ENCODE measurements around the gene FRA10AC1.
"Not testable (repeated sequence)": the region's sequence is repeated elsewhere in the genome, so short reads cannot be mapped to it uniquely, and the experiment has no call there.

Gene FRA10AC1

GRCh38 chr10:93701866-93702209, 554 bp downstream of the FRA10AC1 start:
- DNase-seq: no peak

GRCh38 chr10:93697207-93697606, 5.2 kb downstream of the FRA10AC1 start:
- no peak for DNase-seq

GRCh38 chr10:93696582-93696981, 5.8 kb downstream of the FRA10AC1 start:
- DNase-seq: not testable (repeated sequence)

- DNase-seq: no peak
Measured at GRCh38 chr10:93695740-93696139, 6.7 kb downstream of the FRA10AC1 start.

- no peak for DNase-seq
Measured at GRCh38 chr10:93687737-93688136, 14.7 kb downstream of the FRA10AC1 start.

GRCh38 chr10:93680412-93681047, 21.9 kb downstream of the FRA10AC1 start:
- DNase-seq: no peak

GRCh38 chr10:93678805-93679587, 23.4 kb downstream of the FRA10AC1 start:
- DNase-seq: no peak

GRCh38 chr10:93678386-93678785, 24.0 kb downstream of the FRA10AC1 start:
- no peak for DNase-seq

GRCh38 chr10:93673791-93674190, 28.6 kb downstream of the FRA10AC1 start:
- DNase-seq: no peak

- no peak for DNase-seq
Measured at GRCh38 chr10:93672890-93673289, 29.5 kb downstream of the FRA10AC1 start.

GRCh38 chr10:93672022-93672678, 30.2 kb downstream of the FRA10AC1 start:
- no peak for DNase-seq

GRCh38 chr10:93671042-93671441, 31.4 kb downstream of the FRA10AC1 start:
- DNase-seq: no peak

- DNase-seq: no peak
Measured at GRCh38 chr10:93670372-93670771, 32.0 kb downstream of the FRA10AC1 start.

GRCh38 chr10:93667795-93668194, 34.6 kb downstream of the FRA10AC1 start:
- DNase-seq: no peak

- DNase-seq: no peak
Measured at GRCh38 chr10:93666030-93666429, 36.4 kb downstream of the FRA10AC1 start.

- no peak for DNase-seq
Measured at GRCh38 chr10:93657757-93658156, 44.6 kb downstream of the FRA10AC1 start.

- DNase-seq: no peak
Measured at GRCh38 chr10:93656155-93656554, 46.2 kb downstream of the FRA10AC1 start.

GRCh38 chr10:93654201-93654600, 48.2 kb downstream of the FRA10AC1 start:
- DNase-seq: no peak

GRCh38 chr10:93652857-93653256, 49.5 kb downstream of the FRA10AC1 start:
- DNase-seq: no peak

GRCh38 chr10:93639791-93640190, 62.6 kb downstream of the FRA10AC1 start:
- DNase-seq: no peak

- no peak for DNase-seq
Measured at GRCh38 chr10:93630625-93631557, 71.5 kb downstream of the FRA10AC1 start.

GRCh38 chr10:93629647-93630305, 72.6 kb downstream of the FRA10AC1 start:
- DNase-seq: no peak
